ENCODE results near the gene ERAP2.
"Not testable (repeated sequence)": the region's sequence is repeated elsewhere in the genome, so short reads cannot be mapped to it uniquely, and the experiment has no call there.

Gene ERAP2

GRCh38 chr5:96901384-96901783, 25.1 kb downstream of the ERAP2 start:
- no peak for DNase-seq

DNA sequence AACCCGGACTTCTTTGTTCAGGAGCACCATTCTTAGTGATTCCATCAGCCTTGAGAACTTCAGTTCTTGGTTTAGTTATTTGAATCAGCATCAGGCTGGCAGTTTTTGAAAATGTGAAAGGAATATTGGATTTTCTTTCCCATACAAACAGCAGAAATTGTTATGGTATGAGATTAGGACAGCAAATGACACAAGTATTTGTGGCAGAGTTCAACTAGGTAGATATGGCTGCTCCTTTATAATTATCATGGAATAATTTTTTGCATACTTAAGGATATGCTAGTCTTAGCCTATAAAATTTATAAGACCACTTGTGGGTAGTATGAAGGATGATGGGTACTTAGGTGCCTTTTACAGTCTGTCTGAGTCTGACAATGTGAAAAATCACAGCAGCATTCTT, 25.5 kb downstream of the ERAP2 start:
- DNase-seq = no peak

GRCh38 chr5:96902876-96903275, 26.6 kb downstream of the ERAP2 start:
- no peak for DNase-seq

- no peak for DNase-seq
Measured at GRCh38 chr5:96903300-96903699, 27.0 kb downstream of the ERAP2 start.

- no peak for DNase-seq
Measured at GRCh38 chr5:96904054-96904931, 28.0 kb downstream of the ERAP2 start.

DNA sequence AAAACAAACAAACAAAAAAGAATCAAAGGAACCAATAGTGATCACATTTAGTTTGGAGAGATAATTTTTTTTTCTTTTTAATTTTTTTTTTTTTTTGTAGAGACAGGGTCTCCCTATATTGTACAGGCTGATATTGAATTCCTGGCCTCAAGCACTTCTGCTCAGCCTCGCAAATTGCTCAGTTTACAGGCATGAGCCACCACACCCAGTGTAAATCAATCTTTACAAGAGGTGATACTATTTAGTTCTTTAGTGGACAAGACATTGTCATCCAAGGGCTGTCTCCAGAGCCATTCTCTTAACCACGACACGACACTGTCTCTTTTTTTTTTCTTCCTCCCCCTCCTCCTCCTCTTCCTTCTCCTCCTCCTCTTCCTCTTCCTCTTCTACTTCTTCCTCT, 29.6 kb downstream of the ERAP2 start:
- DNase-seq = no peak

GRCh38 chr5:96909003-96909402, 32.7 kb downstream of the ERAP2 start:
- DNase-seq = no peak

GRCh38 chr5:96909435-96909834, 33.1 kb downstream of the ERAP2 start:
- no peak for DNase-seq

DNA sequence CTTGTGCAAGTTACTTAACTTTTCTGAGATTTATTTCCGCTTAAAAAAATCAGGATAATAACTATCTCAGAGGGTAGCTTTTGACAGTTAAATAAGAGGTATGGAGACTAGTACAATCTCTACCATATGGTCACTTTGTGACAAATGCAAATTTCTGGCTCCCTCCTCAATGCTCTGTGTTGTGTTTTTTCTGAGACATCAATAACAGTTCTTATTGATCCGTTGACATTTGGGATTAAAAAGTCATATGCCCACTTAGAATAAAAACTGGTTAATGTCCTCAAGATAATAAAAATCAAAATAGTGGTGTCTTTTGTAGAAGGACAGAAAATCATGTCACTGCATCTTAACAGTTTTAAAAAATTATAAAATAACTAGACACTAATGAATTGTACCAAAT, 34.8 kb downstream of the ERAP2 start:
- no peak for DNase-seq

GRCh38 chr5:96913233-96913632, 36.9 kb downstream of the ERAP2 start:
- no peak for DNase-seq

DNA sequence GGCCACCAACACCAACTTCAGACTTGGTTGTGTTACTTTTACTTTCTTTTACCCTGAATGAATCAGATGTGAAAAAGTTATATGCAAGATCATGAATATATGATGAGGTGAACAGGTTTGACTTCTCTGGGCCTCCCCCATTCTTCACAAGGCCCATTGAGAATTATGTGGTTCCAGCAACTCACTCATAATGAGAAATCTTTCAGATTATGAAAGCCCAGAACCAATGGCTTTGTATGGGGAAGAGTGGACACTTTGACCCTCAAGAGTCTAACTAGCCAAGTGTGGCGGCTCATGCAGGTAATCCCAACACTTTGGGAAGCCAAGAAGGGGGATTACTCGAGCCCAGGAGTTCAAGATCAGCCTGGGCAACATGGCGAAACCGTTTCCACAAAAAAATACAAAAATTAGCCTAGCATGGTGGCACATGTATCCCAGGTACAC, 43.5 kb downstream of the ERAP2 start:
- no peak for DNase-seq

DNA sequence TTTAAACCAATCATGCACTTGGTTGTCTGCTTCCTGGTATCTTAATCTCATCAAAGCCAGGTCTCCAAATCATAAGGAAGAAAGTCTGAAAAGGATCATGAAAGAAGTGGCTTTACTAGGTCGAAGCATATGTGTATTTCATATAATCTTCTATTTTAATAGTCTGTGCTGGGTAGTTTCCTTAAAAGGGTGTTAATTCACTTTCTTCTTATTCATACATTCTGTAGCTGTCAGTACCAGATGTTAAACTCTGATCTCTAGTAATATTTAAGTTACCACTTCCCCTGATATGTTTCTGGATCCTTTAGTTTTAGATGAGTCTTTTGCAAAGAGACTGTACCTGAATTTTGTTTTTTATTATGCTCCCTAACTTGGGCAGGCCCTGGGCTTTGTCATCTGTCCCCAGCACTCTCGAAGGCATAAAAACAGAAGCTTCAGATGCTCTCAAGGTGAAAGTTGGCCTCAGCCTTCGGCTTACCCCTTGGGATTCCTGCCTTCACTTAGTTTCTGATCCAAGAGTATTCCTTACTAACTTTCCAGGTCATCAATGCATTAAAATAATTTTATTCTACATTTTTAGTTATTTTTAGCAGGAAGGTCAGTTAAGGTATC, 44.5 kb downstream of the ERAP2 start:
- DNase-seq = no peak

GRCh38 chr5:96922499-96923244, 46.4 kb downstream of the ERAP2 start:
- DNase-seq = no peak

DNA sequence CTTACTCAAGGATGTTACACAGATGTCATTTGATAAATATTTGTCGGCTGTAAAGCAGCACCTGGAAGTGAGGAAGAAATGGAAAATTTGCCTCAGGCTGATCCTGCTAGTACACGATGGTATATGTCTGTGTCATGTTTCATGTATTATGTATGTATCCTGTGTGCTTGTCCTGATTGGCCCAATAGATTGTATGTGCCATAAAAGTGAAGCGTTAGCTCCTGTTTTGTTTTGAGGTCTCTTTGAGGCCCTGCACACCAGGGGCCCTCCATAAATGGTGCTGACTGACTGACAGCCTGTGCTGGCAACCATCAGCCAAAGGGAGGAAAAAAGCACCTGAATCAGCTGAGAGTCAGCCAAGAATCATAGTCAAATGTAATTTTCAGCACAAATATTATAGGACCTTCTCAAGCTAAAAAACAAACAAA, 47.7 kb downstream of the ERAP2 start:
- no peak for DNase-seq

DNA sequence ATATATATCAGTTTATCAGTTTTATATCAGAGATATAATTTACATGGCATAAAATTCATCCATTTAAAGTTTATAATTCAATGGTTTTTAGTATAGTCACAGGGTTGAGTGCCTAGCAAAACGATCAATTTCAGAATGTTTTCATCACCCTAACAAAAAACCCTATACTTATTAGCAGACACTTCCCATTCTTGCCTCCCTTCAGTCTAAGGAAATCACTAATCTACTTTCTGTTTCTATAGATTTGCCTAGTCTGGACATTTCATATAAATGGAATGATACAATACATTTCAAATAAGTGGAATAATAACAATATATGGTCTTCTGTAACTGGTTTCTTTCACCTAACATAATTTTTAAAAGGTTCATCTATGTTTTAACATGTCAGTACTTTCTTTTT, 50.0 kb downstream of the ERAP2 start:
- no peak for DNase-seq

DNA sequence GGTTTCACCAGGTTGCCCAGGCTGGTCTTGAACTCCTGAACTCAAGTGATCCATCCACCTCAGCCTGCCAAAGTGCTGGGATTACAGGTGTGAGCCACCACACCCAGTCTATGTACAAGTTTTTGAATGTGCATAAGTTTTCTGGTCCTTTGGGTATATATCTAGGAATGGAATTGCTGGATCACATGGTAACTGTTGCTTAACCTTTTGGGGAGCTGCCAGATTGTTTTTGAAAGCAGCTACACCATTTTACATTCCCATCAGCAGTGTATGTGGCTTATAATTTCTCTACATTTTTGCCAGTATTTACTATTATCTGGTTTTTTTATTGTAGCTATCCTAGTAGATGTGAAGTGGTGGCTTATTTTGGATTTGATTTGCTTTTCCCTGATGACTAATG, 50.7 kb downstream of the ERAP2 start:
- no peak for DNase-seq

DNA sequence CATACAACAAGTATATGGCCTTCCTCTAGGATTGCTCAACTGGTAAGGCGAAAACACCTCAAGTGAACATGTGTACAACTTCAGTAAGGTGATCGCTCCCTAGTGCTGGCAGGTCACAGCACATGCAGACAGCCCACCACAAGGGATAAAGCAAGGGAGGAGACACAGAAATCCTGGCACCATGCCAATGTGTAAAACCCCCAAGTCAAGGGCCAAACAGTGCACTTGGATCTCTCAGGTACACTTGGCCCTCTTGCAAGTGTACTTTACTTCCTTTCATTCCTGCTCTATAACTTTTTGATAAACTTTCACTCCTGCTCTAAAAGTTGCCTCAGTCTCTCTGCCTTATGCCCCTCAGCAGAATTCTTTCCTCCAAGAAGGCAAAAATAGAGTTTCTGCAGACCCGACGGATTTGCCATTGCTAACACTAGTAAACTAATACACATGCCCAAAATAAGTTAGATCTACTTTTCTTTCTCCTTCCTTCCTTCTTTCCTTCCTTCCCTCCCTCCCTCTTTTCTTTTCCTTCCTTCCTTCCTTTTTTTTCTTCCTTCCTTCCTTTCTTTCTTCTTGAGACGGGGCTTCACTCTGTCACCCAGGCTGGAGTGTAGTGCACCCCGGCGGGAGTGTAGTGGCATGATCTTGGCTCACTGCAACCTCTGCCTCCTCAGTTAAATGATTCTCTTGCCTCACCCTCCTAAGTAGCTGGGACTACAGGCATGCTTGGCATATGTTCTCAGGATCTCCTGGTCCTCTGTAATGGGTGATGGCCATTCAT, 52.8 kb downstream of the ERAP2 start:
- no peak for DNase-seq

GRCh38 chr5:96930058-96930457, 53.8 kb downstream of the ERAP2 start:
- DNase-seq = no peak

GRCh38 chr5:96930589-96930988, 54.3 kb downstream of the ERAP2 start:
- no peak for DNase-seq

DNA sequence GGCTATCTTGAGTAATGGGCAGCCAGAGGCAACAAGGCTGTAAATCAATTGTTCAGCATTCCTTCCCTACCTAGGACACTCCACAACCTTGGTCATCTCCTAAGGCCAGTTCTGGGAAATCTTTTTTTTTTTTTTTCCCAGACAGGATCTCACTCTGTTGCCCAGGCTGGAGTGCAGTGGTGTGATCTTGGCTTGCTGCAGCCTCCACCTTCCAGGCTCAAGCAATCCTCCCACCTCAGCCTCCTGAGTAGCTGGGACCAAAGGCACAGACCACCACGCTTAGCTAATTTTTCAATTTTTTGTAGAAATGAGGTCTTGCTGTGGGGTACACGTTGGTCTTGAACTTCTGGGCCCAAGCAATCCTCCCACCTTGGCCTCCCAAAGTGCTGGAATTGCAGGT, 54.7 kb downstream of the ERAP2 start:
- DNase-seq = not testable (repeated sequence)

DNA sequence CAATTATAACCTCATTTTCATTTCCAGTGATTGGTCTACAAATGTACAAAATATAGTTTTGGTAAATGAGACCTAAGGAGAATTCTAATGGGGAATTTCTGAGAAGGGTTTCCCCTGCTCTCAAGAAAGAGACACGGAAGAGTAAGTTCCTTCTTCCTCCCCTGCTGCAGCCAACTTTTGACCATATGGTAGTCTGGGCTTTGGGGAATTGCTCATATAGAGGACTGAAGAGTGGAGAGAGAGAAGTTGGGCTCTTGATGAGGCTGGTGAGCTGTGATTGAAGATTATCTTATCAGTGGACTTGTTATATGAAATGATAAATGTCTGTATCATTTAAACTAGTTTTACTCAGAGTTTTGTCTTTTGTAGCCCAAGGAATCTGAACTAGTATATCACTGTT, 55.3 kb downstream of the ERAP2 start:
- DNase-seq = no peak

GRCh38 chr5:96932026-96932425, 55.7 kb downstream of the ERAP2 start:
- DNase-seq = no peak
